Endothelial cell (in vitro differentiated cells): ENCODE measurements around the gene ETS1. TPM values are rescaled to one million over a fixed set of nuclear protein-coding genes. Genes with fewer than 3 reads are reported as not detected.

Source experiments
- DNase-seq: peaks from one replicate; pipeline ENCODE4 v3.0.0; 2021; ENCODE audit warnings: low spot score
- H3K27ac Mint-ChIP-seq: one replicate; pipeline ENCODE4 v1.8.0; 2021; ENCODE audit warnings: mixed read lengths, inconsistent platforms; ENCODE audit not compliant: unreplicated experiment
- H3K27me3 Mint-ChIP-seq: one replicate; pipeline ENCODE4 v1.8.0; 2021; ENCODE audit warnings: mild to moderate bottlenecking, moderate library complexity, mixed read lengths, inconsistent platforms; ENCODE audit not compliant: unreplicated experiment
- H3K36me3 Mint-ChIP-seq: one replicate; pipeline ENCODE4 v1.8.0; 2021; ENCODE audit warnings: mild to moderate bottlenecking, low read depth, mixed read lengths, inconsistent platforms; ENCODE audit not compliant: unreplicated experiment
- H3K4me1 Mint-ChIP-seq: one replicate; pipeline ENCODE4 v1.8.0; 2021; ENCODE audit warnings: mild to moderate bottlenecking, mixed read lengths, inconsistent platforms; ENCODE audit not compliant: unreplicated experiment
- H3K4me3 Mint-ChIP-seq: one replicate; pipeline ENCODE4 v1.8.0; 2021; ENCODE audit warnings: mild to moderate bottlenecking, mixed read lengths, inconsistent platforms; ENCODE audit not compliant: unreplicated experiment
- H3K9me3 Mint-ChIP-seq: one replicate; pipeline ENCODE4 v1.8.0; 2021; ENCODE audit warnings: mixed read lengths, inconsistent platforms; ENCODE audit not compliant: unreplicated experiment
- total RNA-seq: library from RNA; stranded (reverse); fragmentation: NEBNext Ultra II Directional; extraction: Animal tissue kit (Norgen Biotek cat#: 25700); gene quantifications from one replicate; pipeline ENCODE4 v1.2.1, GENCODE V29; 2021; ENCODE audit not compliant: unreplicated experiment
- TF ChIP-seq, protein P1 (sequence below): fragments of 200-600 bp; sonication (generic); IDR thresholded peaks from one replicate; pipeline ENCODE4 v1.5.0; 2021; ENCODE audit warnings: antibody characterized with exemption; ENCODE audit not compliant: unreplicated experiment

ETS1 gene
- total RNA-seq, 1 donor from 2014 or later: 309 TPM

DNA sequence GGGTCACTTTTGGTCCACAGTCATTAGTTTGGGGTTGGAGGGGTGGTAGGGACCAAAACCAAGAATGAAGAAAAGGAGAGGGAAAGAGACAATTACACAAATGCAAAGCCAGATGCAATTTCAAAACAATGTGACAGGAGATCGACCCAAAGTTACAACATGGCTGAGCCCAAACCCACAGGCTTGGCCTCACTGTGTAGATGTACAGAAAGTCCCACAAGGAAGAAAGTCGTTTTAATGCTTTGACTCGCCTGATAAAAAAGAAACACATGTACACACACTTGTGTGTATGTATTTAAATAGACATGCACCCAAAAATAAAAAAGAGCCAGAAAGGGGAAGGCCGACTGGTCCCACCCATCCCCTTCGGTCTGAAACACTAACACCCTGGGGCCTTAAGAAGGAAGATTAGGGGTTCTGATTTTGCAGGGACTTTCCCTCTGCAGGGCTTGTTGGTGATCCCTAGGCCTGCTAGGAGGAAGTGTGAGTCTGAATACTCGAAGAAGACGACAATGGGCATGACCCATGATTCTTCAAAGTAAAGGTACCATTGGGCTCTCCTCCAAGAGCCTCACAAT lies 104.1 kb downstream of the ETS1 start:
- Mint-ChIP-seq H3K36me3 (peaks cover 84% of the 10 kb centered on the region), H3K4me3 (peak overlapping the region; percentile 80), H3K27ac (peak overlapping the region; percentile 26), H3K4me1 (peaks cover 33% of the 10 kb centered on the region), H3K27me3 (no peaks in the 10 kb centered on the region), H3K9me3 (no peaks in the 10 kb centered on the region)
- no peak for DNase-seq
- TF ChIP-seq, protein P1, sequence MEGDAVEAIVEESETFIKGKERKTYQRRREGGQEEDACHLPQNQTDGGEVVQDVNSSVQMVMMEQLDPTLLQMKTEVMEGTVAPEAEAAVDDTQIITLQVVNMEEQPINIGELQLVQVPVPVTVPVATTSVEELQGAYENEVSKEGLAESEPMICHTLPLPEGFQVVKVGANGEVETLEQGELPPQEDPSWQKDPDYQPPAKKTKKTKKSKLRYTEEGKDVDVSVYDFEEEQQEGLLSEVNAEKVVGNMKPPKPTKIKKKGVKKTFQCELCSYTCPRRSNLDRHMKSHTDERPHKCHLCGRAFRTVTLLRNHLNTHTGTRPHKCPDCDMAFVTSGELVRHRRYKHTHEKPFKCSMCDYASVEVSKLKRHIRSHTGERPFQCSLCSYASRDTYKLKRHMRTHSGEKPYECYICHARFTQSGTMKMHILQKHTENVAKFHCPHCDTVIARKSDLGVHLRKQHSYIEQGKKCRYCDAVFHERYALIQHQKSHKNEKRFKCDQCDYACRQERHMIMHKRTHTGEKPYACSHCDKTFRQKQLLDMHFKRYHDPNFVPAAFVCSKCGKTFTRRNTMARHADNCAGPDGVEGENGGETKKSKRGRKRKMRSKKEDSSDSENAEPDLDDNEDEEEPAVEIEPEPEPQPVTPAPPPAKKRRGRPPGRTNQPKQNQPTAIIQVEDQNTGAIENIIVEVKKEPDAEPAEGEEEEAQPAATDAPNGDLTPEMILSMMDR: no peak

- Mint-ChIP-seq H3K9me3 (no peaks in the 10 kb centered on the region), H3K27ac (peak overlapping the region; percentile 26), H3K4me3 (peak overlapping the region; percentile 80), H3K4me1 (peaks cover 33% of the 10 kb centered on the region), H3K36me3 (peaks cover 83% of the 10 kb centered on the region), H3K27me3 (no peaks in the 10 kb centered on the region)
- TF ChIP-seq, protein P1: no peak
- no peak for DNase-seq
Observed at GRCh38 chr11:128482512-128483191, 104.7 kb downstream of the ETS1 start.

GRCh38 chr11:128482092-128482491 lies 105.3 kb downstream of the ETS1 start:
- Mint-ChIP-seq H3K27ac (no peak overlapping the region), H3K36me3 (peaks cover 83% of the 10 kb centered on the region), H3K4me3 (no peak overlapping the region), H3K9me3 (no peaks in the 10 kb centered on the region), H3K27me3 (no peaks in the 10 kb centered on the region), H3K4me1 (peaks cover 33% of the 10 kb centered on the region)
- TF ChIP-seq, protein P1: no peak
- DNase-seq: no peak

GRCh38 chr11:128481135-128481534 lies 106.2 kb downstream of the ETS1 start:
- Mint-ChIP-seq H3K36me3 (peaks cover 83% of the 10 kb centered on the region), H3K4me3 (peak overlapping the region; percentile 65), H3K4me1 (peaks cover 34% of the 10 kb centered on the region), H3K9me3 (no peaks in the 10 kb centered on the region), H3K27me3 (no peaks in the 10 kb centered on the region), H3K27ac (no peak overlapping the region)
- DNase-seq: no peak
- TF ChIP-seq, protein P1: no peak

DNA sequence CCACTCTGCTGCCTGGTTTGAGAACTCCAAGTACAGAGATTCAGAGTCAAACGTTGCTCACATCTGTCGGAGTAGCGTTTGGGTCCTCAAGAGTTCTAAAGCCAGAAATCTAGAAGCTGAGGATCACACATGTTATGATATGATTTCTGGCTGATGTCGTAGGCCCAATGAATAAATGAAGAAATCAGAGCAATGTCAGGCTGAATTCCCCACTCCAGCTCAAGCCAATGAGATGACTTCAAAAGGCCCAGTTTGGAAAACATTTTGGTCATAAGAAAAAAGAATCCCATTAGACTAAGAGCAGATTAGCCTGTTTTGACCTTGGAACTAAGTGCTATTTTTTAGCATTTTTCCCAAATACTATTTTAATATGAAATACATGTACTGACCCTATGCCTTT lies 106.7 kb downstream of the ETS1 start:
- Mint-ChIP-seq H3K4me1 (peaks cover 31% of the 10 kb centered on the region), H3K27me3 (no peaks in the 10 kb centered on the region), H3K36me3 (peaks cover 83% of the 10 kb centered on the region), H3K9me3 (no peaks in the 10 kb centered on the region), H3K27ac (no peak overlapping the region), H3K4me3 (peak overlapping the region; percentile 65)
- DNase-seq: no peak
- TF ChIP-seq, protein P1: no peak
